ENCODE results near the gene GNG7. TPM values are rescaled to one million over a fixed set of nuclear protein-coding genes. Genes with fewer than 3 reads are reported as not detected.
"Not testable (repeated sequence)": the region's sequence is repeated elsewhere in the genome, so short reads cannot be mapped to it uniquely, and the experiment has no call there.

GNG7 gene
- total and polyA plus RNA-seq, 4 donors: 0.75 to 6.0 (median 2.1) TPM

GRCh38 chr19:2716722-2717637 lies 14.5 kb upstream of the GNG7 start:
- H3K4me3 ChIP-seq (ENCODE audit: low read length in 2 of 2): no peak overlapping the region
- DNase-seq (no peak), ATAC-seq (ENCODE audit: low FRiP score) (no peak)
- H3K9me3 ChIP-seq (ENCODE audit: control insufficient read depth, low read length): peaks cover 5% of the 10 kb centered on the region
- H3K4me1 ChIP-seq (ENCODE audit: control insufficient read depth in 1 of 2, insufficient read depth in 2 of 2, low read length in 2 of 2): no peaks in the 10 kb centered on the region
- H3K27me3 ChIP-seq (ENCODE audit: control insufficient read depth in 1 of 2, insufficient read depth in 2 of 2, low read length in 1 of 2): peaks cover 0 to 4% of the 10 kb centered on the region in 2 donors
- intact Hi-C loops (cut with DNase I): no loop called here
- no peak overlapping the region for H3K27ac ChIP-seq (ENCODE audit: low read depth in 1 of 2, low read length in 2 of 2)
- WGBS, 2 donors: 85 to 92% methylated on average over 38 to 51 of the region's 51 CpGs
- no peaks in the 10 kb centered on the region for H3K36me3 ChIP-seq (ENCODE audit: control insufficient read depth in 1 of 2, insufficient read depth in 2 of 2, low read length in 1 of 2)

GRCh38 chr19:2716275-2716650 lies 13.8 kb upstream of the GNG7 start:
- Histone ChIP-seq H3K9me3 (ENCODE audit: control insufficient read depth, low read length) (peaks cover 5% of the 10 kb centered on the region), H3K27me3 (ENCODE audit: control insufficient read depth in 1 of 2, insufficient read depth in 2 of 2, low read length in 1 of 2) (peaks cover 0 to 4% of the 10 kb centered on the region in 2 donors), H3K4me1 (ENCODE audit: control insufficient read depth in 1 of 2, insufficient read depth in 2 of 2, low read length in 2 of 2) (no peaks in the 10 kb centered on the region), H3K36me3 (ENCODE audit: control insufficient read depth in 1 of 2, insufficient read depth in 2 of 2, low read length in 1 of 2) (no peaks in the 10 kb centered on the region), H3K27ac (ENCODE audit: low read depth in 1 of 2, low read length in 2 of 2) (no peak overlapping the region), H3K4me3 (ENCODE audit: low read length in 2 of 2) (no peak overlapping the region)
- DNase-seq: no peak
- no peak for ATAC-seq (ENCODE audit: low FRiP score)
- intact Hi-C loops (cut with DNase I): no loop called here
- WGBS, 2 donors: 91 to 92% methylated on average over 14 to 19 of the region's 19 CpGs

- H3K9me3 ChIP-seq (ENCODE audit: control insufficient read depth, low read length): peaks cover 5% of the 10 kb centered on the region
- intact Hi-C loops (cut with DNase I): no loop called here
- peaks cover 0 to 4% of the 10 kb centered on the region in 2 donors for H3K27me3 ChIP-seq (ENCODE audit: control insufficient read depth in 1 of 2, insufficient read depth in 2 of 2, low read length in 1 of 2)
- DNase-seq (no peak), ATAC-seq (ENCODE audit: low FRiP score) (no peak)
- no peak overlapping the region for H3K27ac ChIP-seq (ENCODE audit: low read depth in 1 of 2, low read length in 2 of 2)
- H3K4me1 ChIP-seq (ENCODE audit: control insufficient read depth in 1 of 2, insufficient read depth in 2 of 2, low read length in 2 of 2): no peaks in the 10 kb centered on the region
- H3K36me3 ChIP-seq (ENCODE audit: control insufficient read depth in 1 of 2, insufficient read depth in 2 of 2, low read length in 1 of 2): no peaks in the 10 kb centered on the region
- H3K4me3 ChIP-seq (ENCODE audit: low read length in 2 of 2): no peak overlapping the region
- 93 to 94% methylated on average over 12 of the region's 12 CpGs for WGBS, 2 donors
Measured at GRCh38 chr19:2715470-2716274, 13.2 kb upstream of the GNG7 start.

- no peaks in the 10 kb centered on the region for H3K36me3 ChIP-seq (ENCODE audit: control insufficient read depth in 1 of 2, insufficient read depth in 2 of 2, low read length in 1 of 2)
- whole genome bisulfite sequencing, 2 donors: 85 to 88% methylated on average over 15 to 16 of the region's 16 CpGs
- peaks cover 0 to 4% of the 10 kb centered on the region in 2 donors for H3K27me3 ChIP-seq (ENCODE audit: control insufficient read depth in 1 of 2, insufficient read depth in 2 of 2, low read length in 1 of 2)
- no peak overlapping the region for H3K4me3 ChIP-seq (ENCODE audit: low read length in 2 of 2)
- H3K27ac ChIP-seq (ENCODE audit: low read depth in 1 of 2, low read length in 2 of 2): no peak overlapping the region
- no peak for DNase-seq
- H3K4me1 ChIP-seq (ENCODE audit: control insufficient read depth in 1 of 2, insufficient read depth in 2 of 2, low read length in 2 of 2): no peaks in the 10 kb centered on the region
- peaks cover 5% of the 10 kb centered on the region for H3K9me3 ChIP-seq (ENCODE audit: control insufficient read depth, low read length)
- intact Hi-C loops (cut with DNase I): no loop called here
- ATAC-seq (ENCODE audit: low FRiP score): no peak
Measured at GRCh38 chr19:2714531-2715269, 12.2 kb upstream of the GNG7 start.

GRCh38 chr19:2714102-2714501 lies 11.6 kb upstream of the GNG7 start:
- H3K27me3 ChIP-seq (ENCODE audit: control insufficient read depth in 1 of 2, insufficient read depth in 2 of 2, low read length in 1 of 2); H3K4me1 ChIP-seq (ENCODE audit: control insufficient read depth in 1 of 2, insufficient read depth in 2 of 2, low read length in 2 of 2); ATAC-seq (ENCODE audit: low FRiP score); H3K36me3 ChIP-seq (ENCODE audit: control insufficient read depth in 1 of 2, insufficient read depth in 2 of 2, low read length in 1 of 2); H3K27ac ChIP-seq (ENCODE audit: low read depth in 1 of 2, low read length in 2 of 2); DNase-seq; intact Hi-C loops (cut with DNase I); H3K9me3 ChIP-seq (ENCODE audit: control insufficient read depth, low read length); H3K4me3 ChIP-seq (ENCODE audit: low read length in 2 of 2): not testable (repeated sequence)
- WGBS, 2 donors: 78 to 93% methylated on average over 1 of the region's 1 CpG

- H3K36me3 ChIP-seq (ENCODE audit: control insufficient read depth in 1 of 2, insufficient read depth in 2 of 2, low read length in 1 of 2); intact Hi-C loops (cut with DNase I); H3K4me1 ChIP-seq (ENCODE audit: control insufficient read depth in 1 of 2, insufficient read depth in 2 of 2, low read length in 2 of 2); H3K4me3 ChIP-seq (ENCODE audit: low read length in 2 of 2); H3K27me3 ChIP-seq (ENCODE audit: control insufficient read depth in 1 of 2, insufficient read depth in 2 of 2, low read length in 1 of 2); DNase-seq; ATAC-seq (ENCODE audit: low FRiP score); H3K27ac ChIP-seq (ENCODE audit: low read depth in 1 of 2, low read length in 2 of 2); H3K9me3 ChIP-seq (ENCODE audit: control insufficient read depth, low read length): not testable (repeated sequence)
- 95 to 98% methylated on average over 3 of the region's 3 CpGs for WGBS, 2 donors
Measured at GRCh38 chr19:2713170-2713569, 10.7 kb upstream of the GNG7 start.

GRCh38 chr19:2711875-2712205 lies 9.3 kb upstream of the GNG7 start:
- peaks cover 0 to 4% of the 10 kb centered on the region in 2 donors for H3K27me3 ChIP-seq (ENCODE audit: control insufficient read depth in 1 of 2, insufficient read depth in 2 of 2, low read length in 1 of 2)
- ATAC-seq (ENCODE audit: low FRiP score) (no peak), DNase-seq (no peak)
- H3K36me3 ChIP-seq (ENCODE audit: control insufficient read depth in 1 of 2, insufficient read depth in 2 of 2, low read length in 1 of 2): no peaks in the 10 kb centered on the region
- WGBS, 2 donors: 66 to 75% methylated on average over 5 of the region's 5 CpGs
- H3K9me3 ChIP-seq (ENCODE audit: control insufficient read depth, low read length): peaks cover 5% of the 10 kb centered on the region
- H3K27ac ChIP-seq (ENCODE audit: low read depth in 1 of 2, low read length in 2 of 2): no peak overlapping the region
- no peaks in the 10 kb centered on the region for H3K4me1 ChIP-seq (ENCODE audit: control insufficient read depth in 1 of 2, insufficient read depth in 2 of 2, low read length in 2 of 2)
- intact Hi-C loops (cut with DNase I): no loop called here
- no peak overlapping the region for H3K4me3 ChIP-seq (ENCODE audit: low read length in 2 of 2)

GRCh38 chr19:2711172-2711874 lies 8.8 kb upstream of the GNG7 start:
- intact Hi-C loops (cut with DNase I): no loop called here
- no peak for DNase-seq
- Histone ChIP-seq H3K9me3 (ENCODE audit: control insufficient read depth, low read length) (peaks cover 5% of the 10 kb centered on the region), H3K4me1 (ENCODE audit: control insufficient read depth in 1 of 2, insufficient read depth in 2 of 2, low read length in 2 of 2) (no peaks in the 10 kb centered on the region), H3K36me3 (ENCODE audit: control insufficient read depth in 1 of 2, insufficient read depth in 2 of 2, low read length in 1 of 2) (no peaks in the 10 kb centered on the region), H3K27me3 (ENCODE audit: control insufficient read depth in 1 of 2, insufficient read depth in 2 of 2, low read length in 1 of 2) (peaks cover 0 to 4% of the 10 kb centered on the region in 2 donors), H3K27ac (ENCODE audit: low read depth in 1 of 2, low read length in 2 of 2) (no peak overlapping the region), H3K4me3 (ENCODE audit: low read length in 2 of 2) (no peak overlapping the region)
- 57 to 58% methylated on average over 17 of the region's 17 CpGs for WGBS, 2 donors
- ATAC-seq (ENCODE audit: low FRiP score): no peak

Measured in aorta (tissue), 5 donors.